Ishikawa (cell line): Measurements from ENCODE around the gene MINK1.

Source experiments
- CEBPB ChIP-seq: IDR thresholded peaks from 2 replicates; pipeline ENCODE4 v1.6.1; 2012
- CREB1 ChIP-seq: IDR thresholded peaks from 2 replicates; pipeline ENCODE4 v1.6.1; 2012; ENCODE audit warnings: low read depth
- EGR1 ChIP-seq: IDR thresholded peaks from 2 replicates; pipeline ENCODE4 v1.6.1; 2012
- EP300 ChIP-seq: IDR thresholded peaks from 2 replicates; pipeline ENCODE4 v1.6.1; 2012; ENCODE audit warnings: borderline replicate concordance
- FOXM1 ChIP-seq: IDR thresholded peaks from 2 replicates; pipeline ENCODE4 v1.6.1; 2012; ENCODE audit warnings: low read depth, borderline replicate concordance
- MAX ChIP-seq: IDR thresholded peaks from 2 replicates; pipeline ENCODE4 v1.6.1; 2012
- NFIC ChIP-seq: IDR thresholded peaks from 2 replicates; pipeline ENCODE4 v1.6.1; 2012
- RAD21 ChIP-seq: IDR thresholded peaks from 2 replicates; pipeline ENCODE4 v1.6.1; 2012; ENCODE audit warnings: low read depth
- REST ChIP-seq: IDR thresholded peaks from 2 replicates; pipeline ENCODE4 v1.6.1; 2012; ENCODE audit warnings: low read depth, mild to moderate bottlenecking
- TAF1 ChIP-seq: IDR thresholded peaks from 2 replicates; pipeline ENCODE4 v1.6.1; 2012; ENCODE audit warnings: low read depth, mild to moderate bottlenecking
- TCF12 ChIP-seq: IDR thresholded peaks from 2 replicates; pipeline ENCODE4 v1.6.1; 2012; ENCODE audit warnings: low read depth
- TEAD4 ChIP-seq: IDR thresholded peaks from 2 replicates; pipeline ENCODE4 v1.6.1; 2012
- USF1 ChIP-seq: IDR thresholded peaks from 2 replicates; pipeline ENCODE4 v1.6.1; 2012
- YY1 ChIP-seq: IDR thresholded peaks from 2 replicates; pipeline ENCODE4 v1.6.1; 2012; ENCODE audit warnings: low read depth
- ZBTB7A ChIP-seq: IDR thresholded peaks from 2 replicates; pipeline ENCODE4 v1.6.1; 2012; ENCODE audit warnings: low read depth

Gene MINK1

GRCh38 chr17:4810696-4811290 lies 22.3 kb upstream of the MINK1 start:
- TF ChIP-seq TAF1 (no peak), EP300 (no peak)

- TF ChIP-seq EGR1 = no peak
- TF ChIP-seq REST = no peak
- TF ChIP-seq MAX = no peak
- no peak for TF ChIP-seq CEBPB
- no peak for TF ChIP-seq TAF1
- TF ChIP-seq NFIC = no peak
- no peak for TF ChIP-seq YY1
- TF ChIP-seq ZBTB7A = no peak
- TF ChIP-seq CREB1 = no peak
- no peak for TF ChIP-seq RAD21
- no peak for TF ChIP-seq FOXM1
- TF ChIP-seq TEAD4 = no peak
Measured at GRCh38 chr17:4811471-4811870, 21.7 kb upstream of the MINK1 start.

- TF ChIP-seq MAX = no peak
- TF ChIP-seq TEAD4 = no peak
- TF ChIP-seq TAF1 = no peak
- TF ChIP-seq YY1 = no peak
- TF ChIP-seq EGR1 = no peak
- TF ChIP-seq REST = no peak
- TF ChIP-seq USF1 = no peak
- no peak for TF ChIP-seq CREB1
- no peak for TF ChIP-seq ZBTB7A
- TF ChIP-seq RAD21 = no peak
- no peak for TF ChIP-seq TCF12
Measured at GRCh38 chr17:4812690-4813089, 20.4 kb upstream of the MINK1 start.

GRCh38 chr17:4815043-4815675 lies 18.0 kb upstream of the MINK1 start:
- TF ChIP-seq FOXM1 = no peak
- TF ChIP-seq YY1 = no peak
- TF ChIP-seq ZBTB7A = no peak
- TF ChIP-seq EGR1 = no peak
- no peak for TF ChIP-seq REST
- no peak for TF ChIP-seq USF1
- no peak for TF ChIP-seq EP300
- no peak for TF ChIP-seq CEBPB

- TF ChIP-seq TEAD4 = no peak
- TF ChIP-seq CEBPB = no peak
- TF ChIP-seq YY1 = no peak
- no peak for TF ChIP-seq CREB1
Measured at GRCh38 chr17:4816826-4817225, 16.3 kb upstream of the MINK1 start.
